HK-2 (cell line): ENCODE data around the gene MAB21L1.
A peak's percentile ranks its signal among the peaks of the same experiment; 100 is the strongest.

Experiments
- DNase-seq: peaks from one replicate; pipeline ENCODE4 v3.0.0-alpha.2; 2018; ENCODE audit not compliant: unreplicated experiment

MAB21L1 gene

GRCh38 chr13:35475960-35476943, at the start of gene MAB21L1:
Gene MAB21L1, minus strand, starts transcription at chr13:35476689. Its CDS starts 551 bp downstream, at chr13:35476138.
- no peak for DNase-seq

DNA sequence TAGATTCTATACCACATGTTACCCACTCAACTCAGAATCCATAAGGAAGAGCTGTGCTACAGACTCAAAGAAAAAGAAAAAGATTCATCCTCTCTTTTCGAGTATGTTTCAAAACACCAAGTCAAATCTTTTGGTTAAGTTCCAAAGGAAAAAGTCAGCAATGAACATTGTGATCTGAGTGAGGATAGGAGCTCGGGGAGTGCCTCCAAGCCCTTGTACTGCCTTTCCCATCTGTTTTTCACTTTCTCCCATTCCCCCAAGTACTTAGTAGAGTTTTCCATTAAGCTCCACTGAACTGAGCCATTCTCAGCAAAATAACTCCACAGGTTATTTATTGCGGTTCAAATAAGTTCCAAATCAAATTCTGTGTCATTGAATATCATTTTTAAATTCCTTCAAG, 47.7 kb upstream of the MAB21L1 start:
- no peak for DNase-seq

DNA sequence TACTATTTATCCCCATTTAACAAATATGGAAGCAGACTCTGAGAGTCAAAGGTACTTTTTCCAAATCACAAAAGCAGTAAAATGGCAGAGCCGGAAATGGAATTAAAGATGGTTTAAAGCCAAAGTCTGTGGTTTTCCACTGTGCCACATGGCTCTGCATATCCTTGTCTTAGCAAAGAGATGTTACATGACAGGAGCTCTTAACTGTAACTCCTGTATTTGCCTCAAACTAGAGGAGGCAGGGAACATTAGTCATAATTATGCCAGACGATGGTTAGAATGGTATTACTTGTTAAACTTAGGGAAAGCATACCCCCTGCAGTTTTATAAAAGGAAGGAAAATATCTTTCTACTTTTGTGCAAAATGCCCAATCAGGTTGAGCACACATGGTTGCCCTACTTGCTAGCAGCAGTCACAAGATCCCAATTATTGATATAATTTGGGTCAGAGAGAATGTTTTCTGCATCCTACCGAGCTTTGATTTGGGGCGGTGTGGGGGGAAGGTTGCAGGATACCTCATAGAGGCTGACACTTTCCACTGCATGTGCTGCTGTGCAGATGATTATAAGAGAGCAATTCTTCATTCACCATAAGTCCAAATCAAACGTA, 42.0 kb upstream of the MAB21L1 start:
- no peak for DNase-seq

DNA sequence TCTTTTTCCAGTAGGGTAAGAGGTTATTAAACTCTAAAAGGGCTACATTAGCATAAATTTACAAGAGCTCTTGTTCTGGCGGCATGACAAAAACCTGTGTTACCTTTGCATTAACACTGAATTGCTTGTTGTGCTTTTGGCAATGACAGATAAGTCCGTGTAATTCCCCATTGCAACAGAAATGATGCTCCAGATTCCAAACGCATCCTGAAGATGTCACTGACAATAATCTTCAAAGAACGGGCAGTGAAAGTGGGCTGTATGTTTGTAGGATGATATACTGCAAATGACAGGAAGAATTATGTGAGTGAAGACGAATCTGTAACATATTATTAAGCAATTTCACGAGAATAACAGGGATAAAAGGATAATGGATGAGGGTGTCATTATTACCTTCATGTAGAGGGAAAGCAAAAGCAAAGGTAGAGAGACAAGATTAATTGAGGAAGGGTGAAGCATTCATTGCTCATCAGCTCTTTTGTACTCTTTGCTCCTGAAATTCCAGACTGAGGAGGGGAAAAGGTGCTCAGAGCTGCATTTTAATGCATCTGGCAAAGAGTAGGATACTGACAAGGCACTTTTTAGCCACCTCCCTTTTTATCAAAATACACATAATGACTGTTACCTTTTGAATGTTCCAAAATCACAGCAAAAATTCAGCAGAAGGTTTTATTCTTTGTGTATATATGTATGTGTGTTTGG, 38.5 kb upstream of the MAB21L1 start:
- DNase-seq: no peak

DNA sequence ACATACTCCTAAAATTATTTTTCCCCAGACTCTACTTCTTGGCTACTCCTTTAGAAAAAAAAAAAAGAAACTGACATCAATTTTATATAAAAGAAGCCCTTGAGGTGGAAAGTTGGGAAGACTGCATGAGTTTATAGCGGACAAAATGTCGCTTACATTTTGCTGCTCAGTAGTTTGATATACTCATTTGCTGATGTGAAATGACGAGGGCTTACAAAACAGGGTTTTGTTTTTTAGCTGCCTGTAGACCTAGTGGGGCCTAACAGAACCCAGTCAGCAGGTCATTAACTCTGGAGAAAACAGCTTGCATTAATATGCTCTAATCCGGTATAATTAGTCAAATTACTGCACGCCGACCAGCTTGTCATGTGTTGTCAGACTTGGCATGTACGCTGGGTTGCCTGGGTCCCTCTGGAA, 37.6 kb upstream of the MAB21L1 start:
- no peak for DNase-seq

GRCh38 chr13:35512271-35512920, 35.9 kb upstream of the MAB21L1 start:
- peak; percentile 5 for DNase-seq

GRCh38 chr13:35502456-35502855, 26.0 kb upstream of the MAB21L1 start:
- DNase-seq: no peak

DNA sequence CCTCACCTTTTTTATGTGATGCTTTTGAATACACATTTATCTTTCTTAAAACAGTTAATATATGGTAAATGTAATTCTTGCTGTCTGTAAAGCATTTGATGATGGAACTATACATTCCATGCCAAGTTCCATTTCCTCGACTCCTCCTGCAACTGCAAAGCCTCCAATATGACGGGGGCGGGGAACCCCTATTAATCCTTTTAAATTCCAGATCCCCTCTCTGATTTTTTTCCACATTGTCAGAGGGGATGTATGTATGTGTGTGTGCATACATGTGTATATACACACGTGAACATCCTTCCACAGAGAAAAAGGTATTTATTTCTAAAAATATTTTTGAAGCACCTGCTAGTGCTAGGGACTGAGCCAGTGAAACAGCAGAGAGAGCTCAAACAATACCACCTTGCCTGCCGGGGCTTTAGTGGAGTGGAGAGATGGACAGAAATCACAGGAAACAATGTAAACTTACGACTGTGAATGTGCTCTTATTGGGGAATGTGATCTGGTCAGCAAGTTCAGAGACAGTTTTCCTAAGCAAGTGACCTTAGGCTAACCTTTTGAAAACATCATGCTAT, 25.3 kb upstream of the MAB21L1 start:
- no peak for DNase-seq

DNA sequence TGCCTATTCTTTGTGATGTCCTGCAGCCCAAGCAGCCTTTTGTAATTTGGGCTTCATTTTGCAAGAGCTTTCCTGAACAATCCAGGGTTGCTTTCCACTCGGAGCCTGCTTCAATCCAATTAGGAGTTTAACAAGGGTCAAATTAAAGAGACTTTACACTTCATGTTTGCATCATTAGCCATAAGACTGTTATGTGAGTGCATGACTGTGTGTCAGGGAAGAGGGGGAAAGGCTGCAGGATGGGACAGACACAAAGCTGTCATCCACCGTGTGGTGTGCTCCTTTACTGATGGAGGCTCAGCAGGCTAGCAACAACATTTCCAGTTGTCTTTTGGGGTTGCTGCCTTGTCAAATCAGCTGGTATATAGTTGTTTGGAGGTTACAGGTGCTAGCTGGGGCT, 23.7 kb upstream of the MAB21L1 start:
- no peak for DNase-seq

GRCh38 chr13:35499676-35500075, 23.2 kb upstream of the MAB21L1 start:
- DNase-seq: no peak

- DNase-seq: no peak
These were observed 22.7 kb upstream of the MAB21L1 start for GRCh38 chr13:35499196-35499662.

DNA sequence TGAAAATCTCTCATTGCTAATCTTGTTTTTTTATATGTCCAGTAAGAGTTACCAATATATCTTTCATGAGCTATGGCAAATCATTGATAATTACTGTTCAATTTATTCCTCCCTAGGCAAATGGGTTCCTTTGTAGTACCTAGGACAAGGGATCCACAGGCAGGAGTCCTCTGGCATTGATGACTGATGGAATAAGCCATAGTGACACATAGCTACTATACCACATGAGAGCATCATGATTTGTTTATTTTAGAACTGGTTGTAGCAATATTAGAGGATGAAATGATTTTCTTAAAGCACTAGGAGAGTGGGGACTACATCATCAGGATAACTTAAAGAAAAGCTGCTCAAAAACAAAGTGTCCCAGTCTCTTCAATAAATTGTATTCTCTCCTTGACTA, 21.7 kb upstream of the MAB21L1 start:
- DNase-seq: no peak

DNA sequence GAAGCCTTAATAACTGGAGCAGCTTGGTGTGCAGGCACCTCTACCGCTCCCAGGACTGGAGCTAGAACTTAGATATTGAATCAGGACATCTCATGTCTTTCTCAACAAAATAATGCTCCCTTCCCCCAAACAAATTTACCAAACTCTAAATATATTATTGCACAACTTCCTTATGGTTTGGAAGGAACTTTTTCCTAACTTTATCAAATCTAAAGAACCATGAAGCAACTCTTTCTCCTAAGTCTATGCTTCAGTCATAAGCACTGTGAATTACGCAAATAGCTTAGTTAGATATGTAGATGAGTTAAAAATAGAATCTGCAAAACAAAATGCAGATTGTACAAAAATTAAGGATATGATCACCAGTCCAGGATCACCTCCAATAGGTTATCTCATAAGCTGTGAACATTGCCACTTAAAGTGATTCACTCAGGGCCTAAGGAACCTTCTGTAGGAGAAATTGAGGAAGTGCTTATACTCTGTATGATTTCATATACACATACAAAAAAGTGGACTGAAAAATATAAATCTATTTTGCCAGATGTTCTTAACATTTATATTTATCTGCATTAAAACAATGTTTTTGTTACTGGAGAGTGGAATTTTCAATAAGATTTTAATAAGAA, 20.4 kb upstream of the MAB21L1 start:
- no peak for DNase-seq

GRCh38 chr13:35496006-35496405, 19.5 kb upstream of the MAB21L1 start:
- DNase-seq: no peak

- DNase-seq: no peak
These were observed 12.6 kb upstream of the MAB21L1 start for GRCh38 chr13:35489050-35489449.

DNA sequence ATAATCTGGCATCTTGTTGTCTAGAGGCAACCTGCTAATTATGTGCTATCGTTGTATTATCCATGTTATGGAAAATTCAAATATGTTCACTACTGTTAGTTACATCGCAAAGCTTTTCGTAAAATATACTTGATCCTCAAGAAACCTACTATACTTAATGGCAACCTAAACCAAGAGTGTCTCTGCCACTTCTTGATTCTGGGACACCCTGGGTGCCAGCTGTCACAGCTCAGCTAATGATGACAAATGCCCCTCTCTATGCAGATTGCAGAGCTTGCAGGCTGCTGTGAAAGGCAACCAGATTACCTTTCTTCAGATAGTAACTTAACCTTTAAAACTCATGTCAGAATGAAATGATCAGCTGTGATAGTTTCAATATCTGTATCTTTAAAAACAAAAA, 8.9 kb upstream of the MAB21L1 start:
- DNase-seq: no peak

DNA sequence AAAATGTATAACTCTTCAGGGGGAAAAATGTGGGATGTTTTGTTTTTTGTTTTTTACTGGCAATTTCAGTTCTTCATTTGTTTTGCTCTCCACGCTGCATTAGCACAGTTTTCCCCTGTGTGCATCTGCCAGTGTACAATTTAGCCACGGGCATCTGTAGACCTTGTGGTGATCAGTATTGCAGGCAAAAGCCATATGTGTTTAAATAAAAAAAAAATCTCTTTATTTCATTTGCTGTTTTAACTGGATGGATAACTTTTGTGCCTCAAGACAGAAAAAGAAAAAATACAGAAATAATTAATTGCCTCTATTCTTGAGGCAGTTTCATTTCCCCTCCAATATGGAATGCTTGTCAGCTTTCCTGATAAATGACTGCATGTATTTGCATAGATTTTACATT, 7.9 kb upstream of the MAB21L1 start:
- DNase-seq: no peak

DNA sequence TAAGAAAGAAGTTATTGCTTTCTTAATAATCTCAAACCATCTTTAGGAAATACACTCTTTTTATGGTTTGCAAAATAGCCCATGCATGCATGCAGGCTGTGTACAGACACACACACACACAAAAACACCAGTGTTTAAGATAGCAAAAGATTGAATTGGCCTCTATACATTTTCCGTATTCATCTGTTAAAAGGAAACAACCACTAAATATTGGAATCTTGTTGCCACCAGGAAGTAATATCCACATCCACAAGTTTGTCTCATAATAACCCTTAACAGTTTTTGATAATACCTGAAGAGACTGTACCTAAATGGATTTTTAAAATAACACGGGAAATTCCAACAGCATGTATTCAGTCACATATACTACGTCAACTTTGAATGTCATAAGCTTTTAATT, 7.3 kb upstream of the MAB21L1 start:
- DNase-seq: no peak

DNA sequence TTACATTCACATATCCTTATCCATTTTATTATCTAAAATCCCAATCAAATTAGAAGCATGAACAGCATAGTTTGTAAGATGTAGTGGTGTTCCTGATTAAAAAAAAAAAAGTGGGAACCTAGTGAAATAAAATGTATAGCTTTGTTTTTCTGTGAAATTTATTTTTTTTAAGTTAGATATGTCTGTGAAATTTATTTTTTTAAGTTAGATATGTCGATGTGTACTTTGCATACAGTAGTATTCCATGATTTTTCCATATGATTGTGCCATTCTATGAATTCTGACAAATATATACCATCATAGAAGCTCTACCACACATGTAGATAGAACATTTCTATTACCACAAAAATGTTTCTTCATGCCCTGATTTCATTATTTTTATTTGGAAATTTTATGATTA, 6.0 kb upstream of the MAB21L1 start:
- no peak for DNase-seq

GRCh38 chr13:35481777-35482176, 5.3 kb upstream of the MAB21L1 start:
- no peak for DNase-seq

- DNase-seq: no peak
These were observed 3.9 kb upstream of the MAB21L1 start for GRCh38 chr13:35480346-35480745.
